GM12891 (cell line): Measurements from ENCODE around the gene RABEP2.
A peak's percentile ranks its signal among the peaks of the same experiment; 100 is the strongest.

Experiments
- DNase-seq: peaks from one replicate; pipeline ENCODE4 v3.0.0; 2011; ENCODE audit warnings: low spot score; ENCODE audit not compliant: insufficient read length
- FAIRE-seq: peaks from 2 replicates; lab custom pipeline; 2011; peaks lifted over from hg19 to GRCh38; lab: Jason Lieb, UNC
- PAX5 ChIP-seq: IDR thresholded peaks from 2 replicates; pipeline ENCODE4 v1.6.1; 2011; ENCODE audit warnings: low read length, moderate library complexity, mild to moderate bottlenecking; ENCODE audit not compliant: insufficient read depth, severe bottlenecking
- POLR2A ChIP-seq: IDR thresholded peaks from 2 replicates; pipeline ENCODE4 v1.6.1; 2011; ENCODE audit warnings: low read depth, low read length, control low read depth
- POLR2AphosphoS5 ChIP-seq: IDR thresholded peaks from 2 replicates; pipeline ENCODE4 v1.6.1; 2011; ENCODE audit warnings: low read depth, low read length, control low read depth
- POU2F2 ChIP-seq: IDR thresholded peaks from 2 replicates; pipeline ENCODE4 v1.6.1; 2011; ENCODE audit warnings: low read depth, mild to moderate bottlenecking, control low read depth, low read length, moderate library complexity
- SPI1 ChIP-seq: IDR thresholded peaks from 2 replicates; pipeline ENCODE4 v1.6.1; 2011; ENCODE audit warnings: low read depth, low read length, control low read depth
- TAF1 ChIP-seq: IDR thresholded peaks from 2 replicates; pipeline ENCODE4 v1.6.1; 2011; ENCODE audit warnings: low read depth, low read length, control low read depth

The RABEP2 gene

GRCh38 chr16:28905800-28906372 lies 19.2 kb downstream of the RABEP2 start:
- DNase-seq (no peak), FAIRE-seq (no peak)
- TF ChIP-seq POLR2A (no peak), POLR2AphosphoS5 (no peak)

- TF ChIP-seq POLR2A (no peak), PAX5 (no peak), POLR2AphosphoS5 (no peak), POU2F2 (no peak), SPI1 (no peak)
- FAIRE-seq (no peak), DNase-seq (no peak)
These were observed 19.7 kb downstream of the RABEP2 start for GRCh38 chr16:28905229-28905754.

GRCh38 chr16:28904828-28905227 lies 20.2 kb downstream of the RABEP2 start:
- no peak for TF ChIP-seq POLR2A
- no peak for TF ChIP-seq PAX5
- no peak for TF ChIP-seq SPI1
- no peak for TF ChIP-seq TAF1
- no peak for TF ChIP-seq POU2F2
- TF ChIP-seq POLR2AphosphoS5, result no peak
- no peak for DNase-seq
- FAIRE-seq, result no peak

GRCh38 chr16:28904363-28904762 lies 20.7 kb downstream of the RABEP2 start:
- TF ChIP-seq POLR2A (no peak), POLR2AphosphoS5 (no peak), SPI1 (no peak), PAX5 (no peak), TAF1 (no peak), POU2F2 (no peak)
- no peak for DNase-seq
- no peak for FAIRE-seq

- no peak for FAIRE-seq
- TF ChIP-seq PAX5 (no peak), TAF1 (no peak), POLR2A (no peak), SPI1 (no peak), POU2F2 (no peak), POLR2AphosphoS5 (no peak)
- no peak for DNase-seq
These were observed 21.5 kb downstream of the RABEP2 start for GRCh38 chr16:28903344-28904042.

- TF ChIP-seq TAF1 (no peak), SPI1 (0 out of 2 replicates have a peak, but pooled peaks have one; percentile 12), POLR2A (no peak)
- peak; percentile 65 for FAIRE-seq
- no peak for DNase-seq
These were observed 22.1 kb downstream of the RABEP2 start for GRCh38 chr16:28902909-28903308.

GRCh38 chr16:28901862-28902261 lies 23.2 kb downstream of the RABEP2 start:
- TF ChIP-seq POLR2A (no peak), POLR2AphosphoS5 (peak; percentile 27; the same call in 1 of the 2 replicates)
- no peak for FAIRE-seq
- DNase-seq, result no peak

GRCh38 chr16:28900601-28901000 lies 24.4 kb downstream of the RABEP2 start:
- no peak for FAIRE-seq
- no peak for DNase-seq
- TF ChIP-seq POLR2AphosphoS5 (no peak), PAX5 (no peak), SPI1 (no peak), POLR2A (no peak), TAF1 (no peak), POU2F2 (no peak)

GRCh38 chr16:28899882-28900590 lies 25.0 kb downstream of the RABEP2 start:
- TF ChIP-seq TAF1 (no peak), POLR2AphosphoS5 (no peak), PAX5 (no peak), POLR2A (no peak), POU2F2 (no peak), SPI1 (no peak)
- DNase-seq (no peak), FAIRE-seq (no peak)

- peak; percentile 31 for FAIRE-seq
- TF ChIP-seq PAX5, result no peak
- no peak for TF ChIP-seq TAF1
- TF ChIP-seq SPI1, result no peak
- no peak for TF ChIP-seq POLR2AphosphoS5
- no peak for TF ChIP-seq POLR2A
- no peak for TF ChIP-seq POU2F2
- DNase-seq, result no peak
These were observed 26.1 kb downstream of the RABEP2 start for GRCh38 chr16:28898942-28899341.
